ENCODE data around the gene EPC1. TPM values are rescaled to one million over a fixed set of nuclear protein-coding genes. Genes with fewer than 3 reads are reported as not detected.

Gene EPC1
- polyA plus RNA-seq, 1 of the 3 experiments (the other 2 are of a cell fraction): 21.8 TPM

DNA sequence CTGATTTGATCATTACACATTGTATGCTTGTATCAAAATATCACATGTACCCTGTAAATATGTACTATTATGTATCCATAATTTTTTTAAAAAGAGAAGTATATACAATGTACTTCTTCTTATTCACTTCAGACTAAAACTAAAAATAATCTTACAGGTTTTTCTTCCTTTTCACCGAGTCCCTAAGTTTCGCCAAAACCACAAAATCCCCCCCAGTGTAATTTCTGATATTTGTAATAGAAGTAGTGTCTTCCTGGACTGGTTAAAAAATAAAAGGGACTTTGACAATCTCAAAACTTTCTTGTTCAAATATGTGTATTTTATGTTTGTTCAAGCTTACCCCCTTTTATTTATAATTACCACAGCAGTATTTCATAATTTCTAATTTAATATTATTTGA, 23.9 kb downstream of the EPC1 start (continued):
- TF ChIP-seq, protein P1, sequence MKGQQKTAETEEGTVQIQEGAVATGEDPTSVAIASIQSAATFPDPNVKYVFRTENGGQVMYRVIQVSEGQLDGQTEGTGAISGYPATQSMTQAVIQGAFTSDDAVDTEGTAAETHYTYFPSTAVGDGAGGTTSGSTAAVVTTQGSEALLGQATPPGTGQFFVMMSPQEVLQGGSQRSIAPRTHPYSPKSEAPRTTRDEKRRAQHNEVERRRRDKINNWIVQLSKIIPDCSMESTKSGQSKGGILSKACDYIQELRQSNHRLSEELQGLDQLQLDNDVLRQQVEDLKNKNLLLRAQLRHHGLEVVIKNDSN (IDR thresholded peaks at IDR 0.05; ENCODE audit: borderline replicate concordance, low read depth): no peak

DNA sequence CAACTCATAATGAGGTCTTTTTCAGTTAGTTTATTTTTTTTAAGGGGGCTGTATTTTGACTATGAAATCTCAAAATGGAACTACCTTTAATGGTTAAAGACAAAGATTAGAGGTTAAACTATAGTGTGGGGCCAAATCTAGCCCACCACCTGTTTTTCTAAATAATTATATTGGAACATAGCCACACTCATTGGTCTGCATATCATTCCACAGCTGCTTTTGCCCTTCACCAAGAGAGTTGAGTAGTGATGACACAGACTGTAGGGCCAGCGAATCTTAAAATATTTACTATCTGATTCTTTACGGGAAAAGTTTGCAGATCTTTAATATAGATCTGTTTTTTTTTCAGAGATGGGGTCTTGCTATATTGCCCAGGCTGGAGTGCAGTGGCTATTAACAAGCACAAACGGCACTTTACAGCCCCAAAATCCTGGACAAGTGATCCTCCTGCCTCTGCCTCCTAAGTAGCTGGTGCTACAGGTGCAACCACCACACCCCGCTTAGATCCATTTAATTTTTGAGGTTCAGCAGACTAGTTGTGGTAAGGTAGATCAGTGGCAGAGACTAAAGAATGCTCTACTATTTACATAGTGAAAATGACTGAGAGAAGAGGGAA, 25.8 kb downstream of the EPC1 start:
- H3K79me2 ChIP-seq (ENCODE audit: insufficient read depth): peaks cover 100% of the 10 kb centered on the region
- H3K9ac ChIP-seq: no peak overlapping the region
- DNase-seq: no peak
- POLR2A ChIA-PET: no interaction called here
- no peak for TF ChIP-seq TEAD4 (IDR thresholded peaks at IDR 0.05; ENCODE audit: borderline replicate concordance, insufficient read depth)
- TF ChIP-seq SMC3 (IDR thresholded peaks at IDR 0.05; ENCODE audit: low read depth, low read length): no peak
- TF ChIP-seq FOXJ3 (CRISPR knock-in tag; IDR thresholded peaks at IDR 0.05): no peak
- TF ChIP-seq FOXM1 (IDR thresholded peaks at IDR 0.05; ENCODE audit: low read depth): no peak
- TF ChIP-seq GATA2 (CRISPR knock-in tag; IDR thresholded peaks at IDR 0.05): no peak
- TF ChIP-seq, protein P2, sequence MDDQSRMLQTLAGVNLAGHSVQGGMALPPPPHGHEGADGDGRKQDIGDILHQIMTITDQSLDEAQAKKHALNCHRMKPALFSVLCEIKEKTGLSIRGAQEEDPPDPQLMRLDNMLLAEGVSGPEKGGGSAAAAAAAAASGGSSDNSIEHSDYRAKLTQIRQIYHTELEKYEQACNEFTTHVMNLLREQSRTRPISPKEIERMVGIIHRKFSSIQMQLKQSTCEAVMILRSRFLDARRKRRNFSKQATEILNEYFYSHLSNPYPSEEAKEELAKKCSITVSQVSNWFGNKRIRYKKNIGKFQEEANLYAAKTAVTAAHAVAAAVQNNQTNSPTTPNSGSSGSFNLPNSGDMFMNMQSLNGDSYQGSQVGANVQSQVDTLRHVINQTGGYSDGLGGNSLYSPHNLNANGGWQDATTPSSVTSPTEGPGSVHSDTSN (IDR thresholded peaks at IDR 0.05): no peak
- TF ChIP-seq JUND (IDR thresholded peaks at IDR 0.05): no peak
- TF ChIP-seq NFIC (IDR thresholded peaks at IDR 0.05; ENCODE audit: borderline replicate concordance): no peak
- TF ChIP-seq, protein P3, sequence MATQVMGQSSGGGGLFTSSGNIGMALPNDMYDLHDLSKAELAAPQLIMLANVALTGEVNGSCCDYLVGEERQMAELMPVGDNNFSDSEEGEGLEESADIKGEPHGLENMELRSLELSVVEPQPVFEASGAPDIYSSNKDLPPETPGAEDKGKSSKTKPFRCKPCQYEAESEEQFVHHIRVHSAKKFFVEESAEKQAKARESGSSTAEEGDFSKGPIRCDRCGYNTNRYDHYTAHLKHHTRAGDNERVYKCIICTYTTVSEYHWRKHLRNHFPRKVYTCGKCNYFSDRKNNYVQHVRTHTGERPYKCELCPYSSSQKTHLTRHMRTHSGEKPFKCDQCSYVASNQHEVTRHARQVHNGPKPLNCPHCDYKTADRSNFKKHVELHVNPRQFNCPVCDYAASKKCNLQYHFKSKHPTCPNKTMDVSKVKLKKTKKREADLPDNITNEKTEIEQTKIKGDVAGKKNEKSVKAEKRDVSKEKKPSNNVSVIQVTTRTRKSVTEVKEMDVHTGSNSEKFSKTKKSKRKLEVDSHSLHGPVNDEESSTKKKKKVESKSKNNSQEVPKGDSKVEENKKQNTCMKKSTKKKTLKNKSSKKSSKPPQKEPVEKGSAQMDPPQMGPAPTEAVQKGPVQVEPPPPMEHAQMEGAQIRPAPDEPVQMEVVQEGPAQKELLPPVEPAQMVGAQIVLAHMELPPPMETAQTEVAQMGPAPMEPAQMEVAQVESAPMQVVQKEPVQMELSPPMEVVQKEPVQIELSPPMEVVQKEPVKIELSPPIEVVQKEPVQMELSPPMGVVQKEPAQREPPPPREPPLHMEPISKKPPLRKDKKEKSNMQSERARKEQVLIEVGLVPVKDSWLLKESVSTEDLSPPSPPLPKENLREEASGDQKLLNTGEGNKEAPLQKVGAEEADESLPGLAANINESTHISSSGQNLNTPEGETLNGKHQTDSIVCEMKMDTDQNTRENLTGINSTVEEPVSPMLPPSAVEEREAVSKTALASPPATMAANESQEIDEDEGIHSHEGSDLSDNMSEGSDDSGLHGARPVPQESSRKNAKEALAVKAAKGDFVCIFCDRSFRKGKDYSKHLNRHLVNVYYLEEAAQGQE (IDR thresholded peaks at IDR 0.05; ENCODE audit: low read depth, low read length): no peak
- TF ChIP-seq, protein P4, sequence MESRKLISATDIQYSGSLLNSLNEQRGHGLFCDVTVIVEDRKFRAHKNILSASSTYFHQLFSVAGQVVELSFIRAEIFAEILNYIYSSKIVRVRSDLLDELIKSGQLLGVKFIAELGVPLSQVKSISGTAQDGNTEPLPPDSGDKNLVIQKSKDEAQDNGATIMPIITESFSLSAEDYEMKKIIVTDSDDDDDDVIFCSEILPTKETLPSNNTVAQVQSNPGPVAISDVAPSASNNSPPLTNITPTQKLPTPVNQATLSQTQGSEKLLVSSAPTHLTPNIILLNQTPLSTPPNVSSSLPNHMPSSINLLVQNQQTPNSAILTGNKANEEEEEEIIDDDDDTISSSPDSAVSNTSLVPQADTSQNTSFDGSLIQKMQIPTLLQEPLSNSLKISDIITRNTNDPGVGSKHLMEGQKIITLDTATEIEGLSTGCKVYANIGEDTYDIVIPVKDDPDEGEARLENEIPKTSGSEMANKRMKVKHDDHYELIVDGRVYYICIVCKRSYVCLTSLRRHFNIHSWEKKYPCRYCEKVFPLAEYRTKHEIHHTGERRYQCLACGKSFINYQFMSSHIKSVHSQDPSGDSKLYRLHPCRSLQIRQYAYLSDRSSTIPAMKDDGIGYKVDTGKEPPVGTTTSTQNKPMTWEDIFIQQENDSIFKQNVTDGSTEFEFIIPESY (IDR thresholded peaks at IDR 0.05; ENCODE audit: borderline replicate concordance, low read depth): no peak
- no peak for TF ChIP-seq TAF1 (IDR thresholded peaks at IDR 0.05; ENCODE audit: borderline replicate concordance, low read depth, low read length)
- no peak for TF ChIP-seq POLR2AphosphoS5 (IDR thresholded peaks at IDR 0.05; ENCODE audit: low read depth, low read length)
- TF ChIP-seq, protein P5, sequence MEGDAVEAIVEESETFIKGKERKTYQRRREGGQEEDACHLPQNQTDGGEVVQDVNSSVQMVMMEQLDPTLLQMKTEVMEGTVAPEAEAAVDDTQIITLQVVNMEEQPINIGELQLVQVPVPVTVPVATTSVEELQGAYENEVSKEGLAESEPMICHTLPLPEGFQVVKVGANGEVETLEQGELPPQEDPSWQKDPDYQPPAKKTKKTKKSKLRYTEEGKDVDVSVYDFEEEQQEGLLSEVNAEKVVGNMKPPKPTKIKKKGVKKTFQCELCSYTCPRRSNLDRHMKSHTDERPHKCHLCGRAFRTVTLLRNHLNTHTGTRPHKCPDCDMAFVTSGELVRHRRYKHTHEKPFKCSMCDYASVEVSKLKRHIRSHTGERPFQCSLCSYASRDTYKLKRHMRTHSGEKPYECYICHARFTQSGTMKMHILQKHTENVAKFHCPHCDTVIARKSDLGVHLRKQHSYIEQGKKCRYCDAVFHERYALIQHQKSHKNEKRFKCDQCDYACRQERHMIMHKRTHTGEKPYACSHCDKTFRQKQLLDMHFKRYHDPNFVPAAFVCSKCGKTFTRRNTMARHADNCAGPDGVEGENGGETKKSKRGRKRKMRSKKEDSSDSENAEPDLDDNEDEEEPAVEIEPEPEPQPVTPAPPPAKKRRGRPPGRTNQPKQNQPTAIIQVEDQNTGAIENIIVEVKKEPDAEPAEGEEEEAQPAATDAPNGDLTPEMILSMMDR (IDR thresholded peaks at IDR 0.05): no peak
- no peak for TF ChIP-seq MEF2A (IDR thresholded peaks at IDR 0.05; ENCODE audit: borderline replicate concordance, low read depth)
- no peak for TF ChIP-seq RCOR1 (IDR thresholded peaks at IDR 0.05; ENCODE audit: low read length)
- H3K4me3 ChIP-seq (ENCODE audit: low read depth in 2 of 2, low read length in 1 of 2): no peak overlapping the region
- no peaks in the 10 kb centered on the region for H3K9me3 ChIP-seq
- H3K27me3 ChIP-seq (ENCODE audit: insufficient read depth): no peaks in the 10 kb centered on the region
- CTCF ChIA-PET: interaction anchor here (2.3 kb wide), 1 partner anchor 25 kb away, joined by 12 read pairs; the partner anchor contains the start of gene EPC1
- H3K36me3 ChIP-seq (replicated peaks in 1 of 2; ENCODE audit: control insufficient read depth in 1 of 2, insufficient read depth in 2 of 2, low read length in 1 of 2): peaks cover 4 to 29% of the 10 kb centered on the region in 2 experiments
- H3K9me2 ChIP-seq: no peaks in the 10 kb centered on the region
- H3F3A ChIP-seq (replicated peaks; ENCODE audit: insufficient read depth): peaks cover 6% of the 10 kb centered on the region
- no peak overlapping the region for H3K27ac ChIP-seq (ENCODE audit: low read depth in 2 of 2, low read length in 1 of 2)
- peaks cover 6 to 7% of the 10 kb centered on the region in 2 experiments; a peak in 3 of 4 replicates for H3K4me1 ChIP-seq (ENCODE audit: control insufficient read depth in 1 of 2, insufficient read depth in 2 of 2, low read depth in 1 of 2, low read length in 1 of 2)
- WGBS (ENCODE audit: low lambda C conversion rate): 97% methylated on average over 4 of the region's 4 CpGs
- no peak overlapping the region for H2AFZ ChIP-seq (ENCODE audit: low read depth)
- H4K20me1 ChIP-seq (ENCODE audit: insufficient read depth): peaks cover 93% of the 10 kb centered on the region
- H3K4me2 ChIP-seq: no peak overlapping the region

Measured in SK-N-SH (cell line).